Psoas muscle (tissue), 8 donors: Measurements from ENCODE around the gene ANKRD28. TPM values are rescaled to one million over a fixed set of nuclear protein-coding genes. Genes with fewer than 3 reads are reported as not detected.
A peak's percentile ranks its signal among the peaks of the same experiment; 100 is the strongest.

ENCODE experiments used
- ATAC-seq, 4 donors: fragments of 200-7000 bp; cut with Tn5 transposase; one replicate each; pipeline ENCODE4 v1.9.1; 2020; ENCODE audit warnings: moderate library complexity in 3 of 4, mild to moderate bottlenecking in 2 of 4
- DNase-seq, 2 donors: peaks; one replicate each; pipeline ENCODE4 v3.0.0-alpha.2; 2020
- H3K27ac ChIP-seq: fragments of 200-600 bp; one replicate; pipeline ENCODE4 v1.8.0; 2022
- H3K27me3 ChIP-seq, 3 donors: fragments of 200-600 bp in 1 of 3; one replicate each; pipeline versions ENCODE4 v1.6.1 to v1.8.0; 2013 to 2022; ENCODE audit warnings: low read length in 2 of 3, mild to moderate bottlenecking in 2 of 3, moderate library complexity in 1 of 3; ENCODE audit not compliant: insufficient read depth in 3 of 3
- H3K36me3 ChIP-seq, 2 donors: fragments of 200-600 bp in 1 of 2; one replicate each; pipeline versions ENCODE4 v1.6.1 to v1.8.0; 2013 to 2022; ENCODE audit warnings: low read depth in 1 of 2, mild to moderate bottlenecking in 1 of 2, moderate library complexity in 1 of 2; ENCODE audit not compliant: insufficient read depth in 1 of 2
- H3K4me1 ChIP-seq: fragments of 200-600 bp; one replicate; pipeline ENCODE4 v1.8.0; 2022
- H3K4me3 ChIP-seq: fragments of 200-600 bp; one replicate; pipeline ENCODE4 v1.8.0; 2022; ENCODE audit warnings: mild to moderate bottlenecking
- H3K9me3 ChIP-seq: fragments of 200-600 bp; one replicate; pipeline ENCODE4 v1.8.0; 2022
- WGBS, 3 donors: extraction: QIAGEN DNeasy Blood & Tissue Kit; methylation state at CpG; one replicate each; pipeline versions ENCODE4 v1.1.6 to v1.1.7; 2013; 5-methylcytosine and 5-hydroxymethylcytosine counted together
- intact Hi-C, 2 donors: fragments of 100-400 bp; cut with DNase I; formaldehyde crosslinking; loops; one replicate each; pipeline versions ENCODE4 v1.11.0 to v1.14.2; 2022
- polyA plus RNA-seq, 3 donors: library from polyadenylated mRNA; stranded (reverse); fragments of 200-250 nt; gene quantifications; one replicate each; pipeline ENCODE4 v1.2.3, GENCODE V29; 2013
- total RNA-seq, 4 donors: library from RNA; stranded (reverse); fragmentation: NEBNext Ultra II Directional in 2 of 4; extraction: Animal tissue kit (Norgen Biotek cat#: 25700) in 2 of 4; gene quantifications; one replicate each; pipeline versions ENCODE4 v1.2.1 to v1.2.4, GENCODE V29; 2021 to 2023
- TF ChIP-seq, protein P1 (sequence below): fragments of 200-600 bp; IDR thresholded peaks from one replicate; pipeline ENCODE4 v1.8.0; 2022; ENCODE audit warnings: antibody characterized with exemption
- donor health status: healthy with polysubstance abuse.
- donor health status: DM: no; HTN: no; CAD: no; lungs with moderate emphysema.
- donor health status: Bipolar disorder and iron deficiency.
- donor health status: healthy.
- donor health status: DM: yes; HTN: yes; CAD: no.
- donor health status: DM: no; HTN: no; CAD: no.
- donor health status: DM: no; HTN: no; CAD: no.
- donor health status: DM: yes; HTN: yes; CAD: no.

ANKRD28 gene
- total and polyA plus RNA-seq, 7 donors = 32.4 to 90.8 (median 69.3) TPM

DNA sequence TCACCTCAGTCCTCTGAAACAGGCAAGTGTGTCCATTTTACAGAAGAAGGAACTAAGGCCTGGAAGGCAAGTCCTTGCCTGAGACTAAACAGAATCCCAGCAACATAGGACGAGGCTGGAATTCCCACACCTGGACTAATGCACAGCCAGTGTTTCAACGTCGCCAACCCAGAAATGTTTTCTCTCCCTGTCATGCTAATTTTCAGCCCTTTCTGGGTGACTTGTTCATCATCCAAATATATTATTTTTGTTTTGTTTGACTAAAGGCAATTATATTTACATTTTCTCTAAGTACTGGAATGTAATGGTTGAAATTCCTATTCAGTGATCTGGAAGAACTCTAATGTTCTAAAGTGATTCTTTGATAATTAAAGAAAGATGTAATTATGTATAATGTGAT lies 144.5 kb downstream of the ANKRD28 start:
- H3K4me3 ChIP-seq = no peak overlapping the region
- intact Hi-C loops = no loop called here
- no peaks in the 10 kb centered on the region for H3K27me3 ChIP-seq
- peaks cover 14% of the 10 kb centered on the region for H3K9me3 ChIP-seq
- H3K27ac ChIP-seq = no peak overlapping the region
- H3K4me1 ChIP-seq = peaks cover under 1% of the 10 kb centered on the region
- WGBS, 3 donors = 89 to 96% (median 95%) methylated on average over 3 of the region's 3 CpGs
- ATAC-seq (no peak), DNase-seq (no peak)
- H3K36me3 ChIP-seq = no peaks in the 10 kb centered on the region
- TF ChIP-seq, protein P1, sequence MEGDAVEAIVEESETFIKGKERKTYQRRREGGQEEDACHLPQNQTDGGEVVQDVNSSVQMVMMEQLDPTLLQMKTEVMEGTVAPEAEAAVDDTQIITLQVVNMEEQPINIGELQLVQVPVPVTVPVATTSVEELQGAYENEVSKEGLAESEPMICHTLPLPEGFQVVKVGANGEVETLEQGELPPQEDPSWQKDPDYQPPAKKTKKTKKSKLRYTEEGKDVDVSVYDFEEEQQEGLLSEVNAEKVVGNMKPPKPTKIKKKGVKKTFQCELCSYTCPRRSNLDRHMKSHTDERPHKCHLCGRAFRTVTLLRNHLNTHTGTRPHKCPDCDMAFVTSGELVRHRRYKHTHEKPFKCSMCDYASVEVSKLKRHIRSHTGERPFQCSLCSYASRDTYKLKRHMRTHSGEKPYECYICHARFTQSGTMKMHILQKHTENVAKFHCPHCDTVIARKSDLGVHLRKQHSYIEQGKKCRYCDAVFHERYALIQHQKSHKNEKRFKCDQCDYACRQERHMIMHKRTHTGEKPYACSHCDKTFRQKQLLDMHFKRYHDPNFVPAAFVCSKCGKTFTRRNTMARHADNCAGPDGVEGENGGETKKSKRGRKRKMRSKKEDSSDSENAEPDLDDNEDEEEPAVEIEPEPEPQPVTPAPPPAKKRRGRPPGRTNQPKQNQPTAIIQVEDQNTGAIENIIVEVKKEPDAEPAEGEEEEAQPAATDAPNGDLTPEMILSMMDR = no peak

GRCh38 chr3:15651396-15651795 lies 146.4 kb downstream of the ANKRD28 start:
- intact Hi-C loops = no loop called here
- TF ChIP-seq, protein P1 = no peak
- Histone ChIP-seq H3K36me3 (no peaks in the 10 kb centered on the region), H3K27me3 (no peaks in the 10 kb centered on the region), H3K4me1 (peaks cover 20% of the 10 kb centered on the region), H3K27ac (no peak overlapping the region), H3K4me3 (no peak overlapping the region), H3K9me3 (peaks cover 6% of the 10 kb centered on the region)
- ATAC-seq = no peak
- WGBS, 3 donors = 74 to 90% (median 77%) methylated on average over 8 of the region's 8 CpGs
- no peak for DNase-seq

- H3K4me1 ChIP-seq = peaks cover 32% of the 10 kb centered on the region
- no peak for ATAC-seq
- H3K27me3 ChIP-seq = no peaks in the 10 kb centered on the region
- H3K27ac ChIP-seq = no peak overlapping the region
- TF ChIP-seq, protein P1 = no peak
- WGBS, 3 donors = 75 to 83% (median 78%) methylated on average over 5 of the region's 5 CpGs
- intact Hi-C loops = no loop called here
- H3K9me3 ChIP-seq = no peaks in the 10 kb centered on the region
- H3K36me3 ChIP-seq = no peaks in the 10 kb centered on the region
- DNase-seq = no peak
- no peak overlapping the region for H3K4me3 ChIP-seq
Measured at GRCh38 chr3:15649858-15650257, 147.9 kb downstream of the ANKRD28 start.

DNA sequence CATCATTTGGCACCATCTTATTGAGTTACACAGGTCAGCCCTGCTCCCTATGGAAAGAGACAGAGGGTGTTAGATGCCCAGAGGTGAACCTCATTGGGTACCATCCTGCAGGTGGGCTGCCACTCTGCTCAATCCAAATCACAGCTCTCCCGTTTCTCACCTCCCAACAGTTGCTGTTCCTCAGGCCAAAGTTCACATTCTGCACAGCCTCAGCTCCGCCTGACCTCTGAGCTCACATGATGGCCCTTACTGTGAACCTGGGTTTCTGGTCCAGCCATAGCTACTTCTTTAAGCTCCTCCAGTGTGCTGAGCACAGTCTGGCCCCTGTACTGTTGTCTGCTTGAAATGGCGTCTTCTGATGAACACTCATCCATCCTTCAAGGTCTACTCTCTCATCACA lies 148.4 kb downstream of the ANKRD28 start:
- peaks cover 32% of the 10 kb centered on the region for H3K4me1 ChIP-seq
- TF ChIP-seq, protein P1 = no peak
- no peaks in the 10 kb centered on the region for H3K9me3 ChIP-seq
- intact Hi-C loops = no loop called here
- H3K4me3 ChIP-seq = no peak overlapping the region
- WGBS, 3 donors = 94 to 98% (median 98%) methylated on average over 3 of the region's 3 CpGs
- DNase-seq (no peak), ATAC-seq (no peak)
- H3K27ac ChIP-seq = no peak overlapping the region
- H3K36me3 ChIP-seq = no peaks in the 10 kb centered on the region
- no peaks in the 10 kb centered on the region for H3K27me3 ChIP-seq

- H3K4me3 ChIP-seq = peak overlapping the region; percentile 30
- WGBS, 3 donors = 31 to 47% (median 34%) methylated on average over 4 of the region's 4 CpGs
- TF ChIP-seq, protein P1 = no peak
- no peaks in the 10 kb centered on the region for H3K36me3 ChIP-seq
- H3K9me3 ChIP-seq = no peaks in the 10 kb centered on the region
- no peaks in the 10 kb centered on the region for H3K27me3 ChIP-seq
- H3K4me1 ChIP-seq = peaks cover 32% of the 10 kb centered on the region
- DNase-seq = no peak
- intact Hi-C loops = no loop called here
- H3K27ac ChIP-seq = peak overlapping the region; percentile 93
- peak in 1 of 4 donors; percentile 40 for ATAC-seq
Measured at GRCh38 chr3:15647611-15648167, 150.1 kb downstream of the ANKRD28 start.
